Muscle of leg (tissue), 11 donors: ENCODE data around the gene CPT2. TPM values are rescaled to one million over a fixed set of nuclear protein-coding genes. Genes with fewer than 3 reads are reported as not detected.

Source experiments
- DNase-seq: peaks from one replicate; pipeline ENCODE4 v3.0.0; 2013
- H3K27ac ChIP-seq: one replicate; pipeline ENCODE4 v1.5.1; 2013; ENCODE audit warnings: mild to moderate bottlenecking, low read length, control low read depth
- H3K27me3 ChIP-seq: one replicate; pipeline ENCODE4 v1.6.1; 2013; ENCODE audit warnings: low read length; ENCODE audit not compliant: control insufficient read depth, insufficient read depth
- H3K36me3 ChIP-seq: one replicate; pipeline ENCODE4 v1.6.1; 2013; ENCODE audit warnings: low read length; ENCODE audit not compliant: control insufficient read depth, insufficient read depth
- H3K4me1 ChIP-seq: one replicate; pipeline ENCODE4 v1.6.1; 2013; ENCODE audit warnings: low read length; ENCODE audit not compliant: control insufficient read depth, insufficient read depth
- H3K4me3 ChIP-seq: one replicate; pipeline ENCODE4 v1.5.1; 2013; ENCODE audit warnings: low read length, control low read depth
- H3K9me3 ChIP-seq: replicated peaks from 2 replicates; pipeline ENCODE4 v1.6.1; 2013; ENCODE audit warnings: low read depth, low read length; ENCODE audit not compliant: control insufficient read depth
- WGBS: methylation state at CpG from one replicate; pipeline ENCODE4 v1.1.5; 2013; ENCODE audit warnings: missing lambda C conversion rate; ENCODE audit not compliant: insufficient coverage; 5-methylcytosine and 5-hydroxymethylcytosine counted together
- polyA plus RNA-seq, 8 donors: library from polyadenylated mRNA; unstranded; fragments of 120-200 nt; gene quantifications; one replicate each; pipeline versions ENCODE4 v1.2.1 to v1.2.3, GENCODE V29; 2013; ENCODE audit warnings: inconsistent platforms in 1 of 8, low replicate concordance in 1 of 8; ENCODE audit not compliant: insufficient read length in 8 of 8, insufficient read depth in 1 of 8
- total RNA-seq: library from RNA; stranded (reverse); fragments of 120-200 nt; gene quantifications from one replicate; pipeline ENCODE4 v1.2.4, GENCODE V29; 2013

Gene CPT2
- total and polyA plus RNA-seq, 9 donors, result 10.4 to 12.6 (median 11.7) TPM

DNA sequence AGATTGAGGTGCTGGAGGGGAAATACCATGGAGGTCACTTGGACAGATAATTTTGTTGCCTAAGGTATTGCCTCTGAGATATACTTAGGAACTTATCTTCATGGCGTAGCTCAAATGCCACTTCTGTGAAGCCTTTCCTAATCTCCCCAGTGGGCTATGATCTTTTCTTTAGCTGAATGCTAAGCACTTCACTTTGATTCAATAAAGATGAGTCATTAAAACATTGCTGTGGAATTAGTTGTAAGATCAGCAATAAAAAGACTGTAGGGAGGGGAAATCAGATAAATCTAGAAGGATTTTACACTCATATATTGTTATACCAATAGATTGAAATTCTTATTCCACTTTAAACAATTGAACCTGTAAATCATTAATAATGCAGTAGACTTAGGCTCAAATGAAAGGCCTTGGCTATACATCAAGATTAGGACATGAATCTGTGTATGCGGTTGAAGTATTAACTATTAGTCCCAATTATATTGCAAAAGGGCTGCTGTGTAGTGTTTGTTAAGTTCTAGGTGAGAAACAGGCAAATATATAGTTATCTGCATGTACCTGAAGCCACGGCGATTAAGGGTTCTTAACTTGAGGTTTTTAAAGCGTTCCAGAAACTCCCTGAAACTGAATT lies 60.9 kb downstream of the CPT2 start:
- no peaks in the 10 kb centered on the region for H3K9me3 ChIP-seq
- no peaks in the 10 kb centered on the region for H3K27me3 ChIP-seq
- peaks cover 13% of the 10 kb centered on the region for H3K36me3 ChIP-seq
- no peak overlapping the region for H3K4me3 ChIP-seq
- no peak for DNase-seq
- no peaks in the 10 kb centered on the region for H3K4me1 ChIP-seq
- 95% methylated on average over 4 of the region's 5 CpGs for WGBS
- H3K27ac ChIP-seq, result no peak overlapping the region

DNA sequence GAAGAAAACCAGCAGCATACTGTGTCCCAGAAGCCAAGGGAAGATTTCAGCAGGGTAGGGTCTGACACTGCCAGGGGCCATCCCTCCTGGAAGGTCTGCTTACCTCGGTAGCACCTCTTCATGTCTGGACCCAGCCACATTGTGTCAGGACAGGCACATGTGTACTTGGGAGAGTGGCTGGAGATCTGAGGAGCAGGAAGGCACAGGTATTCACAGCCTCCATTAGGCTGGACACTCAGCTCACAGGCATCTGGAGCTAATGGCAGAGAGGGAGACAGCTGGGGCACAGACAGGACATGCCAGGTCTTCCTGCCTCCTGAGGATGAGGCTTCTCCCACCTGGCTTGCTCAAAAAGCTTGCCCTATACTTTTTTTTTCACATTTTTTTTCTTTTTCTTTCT lies 61.6 kb downstream of the CPT2 start:
- WGBS, result 71% methylated on average over 1 of the region's 1 CpG

DNA sequence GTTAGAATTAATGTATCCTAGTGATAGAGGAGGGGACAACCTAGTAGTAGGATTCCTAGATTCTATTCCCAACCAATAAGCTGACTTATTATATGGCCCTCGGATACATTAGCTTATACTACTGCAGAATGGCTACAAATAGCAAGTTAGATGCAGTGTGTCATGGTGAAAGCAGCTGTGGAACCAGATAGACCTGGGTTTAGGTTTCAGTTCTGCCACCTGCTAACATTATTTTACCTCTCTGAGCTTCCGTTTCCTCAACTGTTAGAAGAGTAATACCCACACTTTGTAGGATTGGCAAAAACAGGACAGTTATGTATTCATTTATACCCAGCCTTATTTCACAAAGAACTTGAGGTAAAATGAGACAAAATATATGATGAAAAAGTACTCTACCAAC lies 63.3 kb downstream of the CPT2 start:
- Histone ChIP-seq H3K36me3 (peaks cover 22% of the 10 kb centered on the region), H3K4me3 (no peak overlapping the region), H3K27ac (no peak overlapping the region), H3K27me3 (no peaks in the 10 kb centered on the region), H3K9me3 (no peaks in the 10 kb centered on the region), H3K4me1 (no peaks in the 10 kb centered on the region)
- no peak for DNase-seq
- no CpG with 5 or more reads among the region's 2 CpGs for WGBS

More for the DNA sequence above, 61.6 kb downstream of the CPT2 start:
- H3K36me3 ChIP-seq, result peaks cover 18% of the 10 kb centered on the region
- H3K4me1 ChIP-seq, result no peaks in the 10 kb centered on the region
- DNase-seq, result no peak
- no peak overlapping the region for H3K27ac ChIP-seq
- no peak overlapping the region for H3K4me3 ChIP-seq
- H3K27me3 ChIP-seq, result no peaks in the 10 kb centered on the region
- H3K9me3 ChIP-seq, result no peaks in the 10 kb centered on the region

DNA sequence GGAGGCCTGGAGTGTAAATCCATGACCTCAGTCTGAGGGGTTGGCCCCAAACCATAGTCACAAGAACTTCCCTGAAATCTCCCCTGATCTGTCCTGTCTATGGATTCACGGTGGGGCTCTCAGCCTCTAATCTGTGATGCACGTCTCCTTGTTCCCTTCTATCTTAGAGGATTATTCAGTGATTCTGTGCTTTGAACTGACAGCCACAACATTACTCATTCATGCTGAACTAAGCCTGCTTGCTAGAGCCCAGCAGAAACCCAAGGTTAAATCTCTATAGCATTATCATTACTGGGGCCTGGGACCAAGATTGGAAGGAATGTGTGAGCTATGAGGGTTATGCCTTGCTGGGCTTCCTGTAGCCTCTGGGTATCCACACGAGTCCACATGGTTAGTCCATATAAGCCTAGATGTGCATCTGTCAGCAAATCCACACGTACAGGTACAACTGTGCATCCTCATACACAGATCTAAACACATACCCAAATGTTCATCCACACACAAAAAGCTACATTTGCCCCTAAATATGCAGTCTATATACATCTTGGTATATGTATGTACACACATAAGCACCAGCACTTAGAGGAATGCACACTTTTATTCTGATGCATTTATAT lies 64.1 kb downstream of the CPT2 start:
- 80% methylated on average over 1 of the region's 4 CpGs for WGBS
- Histone ChIP-seq H3K4me1 (no peaks in the 10 kb centered on the region), H3K27ac (no peak overlapping the region), H3K36me3 (peaks cover 26% of the 10 kb centered on the region), H3K9me3 (no peaks in the 10 kb centered on the region), H3K27me3 (no peaks in the 10 kb centered on the region), H3K4me3 (no peak overlapping the region)
- no peak for DNase-seq

DNA sequence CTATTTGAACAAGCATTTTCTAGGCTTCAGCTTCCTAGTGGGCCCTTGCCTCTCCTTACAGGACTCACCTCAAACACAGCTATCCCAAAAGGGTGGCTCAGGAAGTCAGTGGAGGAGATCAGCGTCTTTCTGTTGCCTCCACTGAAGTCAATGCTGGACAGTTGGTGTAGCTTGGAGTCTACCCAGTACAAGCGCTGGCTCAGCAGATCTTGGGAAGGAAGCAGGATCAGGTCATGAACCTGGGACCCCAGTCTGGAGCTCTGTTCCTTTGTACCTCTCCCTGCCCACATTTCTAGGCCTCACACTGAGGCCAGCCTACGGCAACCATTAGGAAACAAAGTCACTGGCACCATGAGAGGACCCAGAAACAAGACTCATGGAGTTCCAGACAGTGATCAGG lies 65.4 kb downstream of the CPT2 start:
- no peaks in the 10 kb centered on the region for H3K9me3 ChIP-seq
- H3K36me3 ChIP-seq, result peaks cover 26% of the 10 kb centered on the region
- no peaks in the 10 kb centered on the region for H3K4me1 ChIP-seq
- no peak overlapping the region for H3K27ac ChIP-seq
- no peak overlapping the region for H3K4me3 ChIP-seq
- DNase-seq, result no peak
- H3K27me3 ChIP-seq, result no peaks in the 10 kb centered on the region
- WGBS, result 88% methylated on average over 3 of the region's 3 CpGs

Other genes with a start within 250 kb of the CPT2 start
- 5.4 TPM for gene PODN, start 134.6 kb upstream of the CPT2 start, total RNA-seq
- 10 to 100 TPM in 1 of 8 donors, 1 to 10 TPM in 7; 7.1 to 10.7 (median 8.3) TPM for gene PODN, start 134.6 kb upstream of the CPT2 start, polyA plus RNA-seq
- gene SLC1A7, start 54.2 kb upstream of the CPT2 start, total RNA-seq, result not detected
- under 1 TPM; 0.20 to 0.52 (median 0.42) TPM for gene SLC1A7, start 54.2 kb upstream of the CPT2 start, polyA plus RNA-seq
- 73.6 TPM for gene CZIB, start 23.8 kb downstream of the CPT2 start, total RNA-seq
- 10 to 100 TPM; 59.3 to 78.6 (median 70.6) TPM for gene CZIB, start 23.8 kb downstream of the CPT2 start, polyA plus RNA-seq
- gene MAGOH, start 41.7 kb downstream of the CPT2 start, total RNA-seq, result 26.4 TPM
- 10 to 100 TPM; 42.9 to 65.2 (median 50.2) TPM for gene MAGOH, start 41.7 kb downstream of the CPT2 start, polyA plus RNA-seq
- gene LRP8, start 131.2 kb downstream of the CPT2 start, total RNA-seq, result 3.4 TPM
- gene LRP8, start 131.2 kb downstream of the CPT2 start, polyA plus RNA-seq, result 1 to 10 TPM; 2.8 to 6.9 (median 4.6) TPM